Upper lobe of left lung (tissue), 6 donors: Measurements from ENCODE around the gene FYN. TPM values are rescaled to one million over a fixed set of nuclear protein-coding genes. Genes with fewer than 3 reads are reported as not detected.
A peak's percentile ranks its signal among the peaks of the same experiment; 100 is the strongest.

Source experiments
- ATAC-seq, 2 donors: fragments of 200-7000 bp; cut with Tn5 transposase; one replicate each; pipeline ENCODE4 v1.9.1; 2022; ENCODE audit warnings: mild to moderate bottlenecking in 2 of 2, moderate library complexity in 2 of 2; ENCODE audit not compliant: low FRiP score in 2 of 2
- DNase-seq, 2 donors: peaks; one replicate each; pipeline ENCODE4 v3.0.0-alpha.2; 2019 to 2020
- H3K27ac ChIP-seq, 4 donors: fragments of 200-600 bp; sonication (generic); one replicate each; pipeline ENCODE4 v1.5.1; 2016 to 2019
- H3K27me3 ChIP-seq, 4 donors: fragments of 200-600 bp; sonication (generic); one replicate each; pipeline ENCODE4 v1.5.1; 2017 to 2019
- H3K36me3 ChIP-seq, 4 donors: fragments of 200-600 bp; sonication (generic); one replicate each; pipeline ENCODE4 v1.5.1; 2016 to 2019
- H3K4me1 ChIP-seq, 4 donors: fragments of 200-600 bp; sonication (generic); one replicate each; pipeline ENCODE4 v1.5.1; 2018 to 2019
- H3K4me3 ChIP-seq, 4 donors: fragments of 200-600 bp; sonication (generic); one replicate each; pipeline ENCODE4 v1.5.1; 2017 to 2019; ENCODE audit warnings: mild to moderate bottlenecking in 2 of 4, moderate library complexity in 1 of 4
- H3K9me3 ChIP-seq, 4 donors: fragments of 200-600 bp; sonication (generic); one replicate each; pipeline ENCODE4 v1.5.1; 2018 to 2019
- EP300 ChIP-seq, 4 donors: sonication (generic); formaldehyde crosslinking; IDR thresholded peaks; one replicate each; pipeline ENCODE4 v1.5.1; 2017; ENCODE audit warnings: antibody characterized with exemption in 4 of 4, control low read depth in 2 of 4
- POLR2A ChIP-seq, 4 donors: fragments of 450-650 bp; IDR thresholded peaks; one replicate each; pipeline ENCODE4 v1.5.1; 2016 to 2017; ENCODE audit warnings: antibody characterized with exemption in 4 of 4, mild to moderate bottlenecking in 2 of 4
- POLR2AphosphoS5 ChIP-seq, 2 donors: sonication (generic); formaldehyde crosslinking; IDR thresholded peaks; one replicate each; pipeline ENCODE4 v1.5.1; 2017; ENCODE audit warnings: antibody characterized with exemption in 2 of 2
- WGBS, 2 donors: methylation state at CpG; one replicate each; pipeline ENCODE4 v1.1.5; 2017 to 2018; 5-methylcytosine and 5-hydroxymethylcytosine counted together
- total RNA-seq, 6 donors: library from RNA; depleted of rRNA in 4 of 6; stranded (reverse); fragments of >200 nt in 4 of 6; gene quantifications; one replicate each; pipeline versions ENCODE4 v1.1.0 to v1.2.1, GENCODE V29; 2016 to 2021
- TF ChIP-seq, protein P1 (sequence below), 6 experiments: fragments of 450-650 bp in 4 of 6; fragments of 200-600 bp in 2 of 6; sonication (generic) in 2 of 6; IDR thresholded peaks; one replicate each; pipeline ENCODE4 v1.5.1; 2016 to 2019; ENCODE audit warnings: antibody characterized with exemption in 6 of 6
- donor health status: DM: no; HTN: no; CAD: no; lungs with moderate emphysema.
- donor health status: DM: no; HTN: yes; CAD: no; lungs with severe emphysema.

The FYN gene
- total RNA-seq, 6 donors from 2014 or later, result 69.1 to 181 (median 113) TPM

DNA sequence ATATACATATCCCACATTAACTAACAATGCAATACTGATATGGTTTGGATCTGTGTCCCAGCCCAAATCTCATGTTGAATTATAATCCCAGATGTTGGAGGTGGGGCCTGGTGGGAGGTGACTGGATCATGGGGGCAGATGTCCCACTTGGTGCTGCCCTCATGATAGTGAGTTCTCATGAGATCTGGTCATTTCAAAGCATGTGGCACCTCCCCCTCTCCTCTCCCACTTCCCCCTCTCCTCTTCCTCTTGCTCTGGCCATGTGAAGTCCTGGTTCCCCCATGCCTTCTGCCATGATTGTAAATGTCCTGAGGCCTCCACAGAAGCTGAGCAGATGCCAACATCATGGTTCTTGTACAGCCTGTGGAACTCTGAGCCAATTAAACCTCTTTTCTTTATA lies 71.2 kb downstream of the FYN start:
- no peaks in the 10 kb centered on the region for H3K36me3 ChIP-seq
- H3K27me3 ChIP-seq, result no peaks in the 10 kb centered on the region
- peaks cover 32 to 52% (median 41%) of the 10 kb centered on the region in 4 donors for H3K4me1 ChIP-seq
- no peak overlapping the region for H3K4me3 ChIP-seq
- no peaks in the 10 kb centered on the region for H3K9me3 ChIP-seq
- peak overlapping the region in 2 of 4 donors; percentile 75 to 79 for H3K27ac ChIP-seq
- DNase-seq (no peak), ATAC-seq (no peak)
- TF ChIP-seq, protein P1, sequence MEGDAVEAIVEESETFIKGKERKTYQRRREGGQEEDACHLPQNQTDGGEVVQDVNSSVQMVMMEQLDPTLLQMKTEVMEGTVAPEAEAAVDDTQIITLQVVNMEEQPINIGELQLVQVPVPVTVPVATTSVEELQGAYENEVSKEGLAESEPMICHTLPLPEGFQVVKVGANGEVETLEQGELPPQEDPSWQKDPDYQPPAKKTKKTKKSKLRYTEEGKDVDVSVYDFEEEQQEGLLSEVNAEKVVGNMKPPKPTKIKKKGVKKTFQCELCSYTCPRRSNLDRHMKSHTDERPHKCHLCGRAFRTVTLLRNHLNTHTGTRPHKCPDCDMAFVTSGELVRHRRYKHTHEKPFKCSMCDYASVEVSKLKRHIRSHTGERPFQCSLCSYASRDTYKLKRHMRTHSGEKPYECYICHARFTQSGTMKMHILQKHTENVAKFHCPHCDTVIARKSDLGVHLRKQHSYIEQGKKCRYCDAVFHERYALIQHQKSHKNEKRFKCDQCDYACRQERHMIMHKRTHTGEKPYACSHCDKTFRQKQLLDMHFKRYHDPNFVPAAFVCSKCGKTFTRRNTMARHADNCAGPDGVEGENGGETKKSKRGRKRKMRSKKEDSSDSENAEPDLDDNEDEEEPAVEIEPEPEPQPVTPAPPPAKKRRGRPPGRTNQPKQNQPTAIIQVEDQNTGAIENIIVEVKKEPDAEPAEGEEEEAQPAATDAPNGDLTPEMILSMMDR (IDR thresholded peaks at IDR 0.05), result no peak
- TF ChIP-seq POLR2A (IDR thresholded peaks at IDR 0.05) (no peak), POLR2AphosphoS5 (IDR thresholded peaks at IDR 0.05) (no peak), EP300 (IDR thresholded peaks at IDR 0.05) (no peak)

DNA sequence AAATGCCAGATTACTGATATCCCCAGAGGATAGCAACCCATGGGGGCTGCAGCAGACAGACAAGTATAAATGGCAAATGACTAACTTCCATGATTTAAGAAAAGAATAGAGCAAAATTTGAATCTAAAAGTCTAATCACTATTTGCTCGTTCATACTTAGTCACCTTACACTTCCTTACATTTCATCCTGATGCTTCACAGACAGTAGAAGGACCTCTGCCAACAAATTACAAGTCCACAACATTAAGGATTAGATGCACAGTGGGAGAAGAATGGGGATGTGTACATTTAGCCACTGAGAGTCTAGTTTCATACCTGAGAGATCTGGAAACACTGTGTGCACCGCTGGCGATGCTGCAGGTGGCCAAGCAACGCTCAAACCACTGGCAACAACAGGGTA lies 72.4 kb downstream of the FYN start:
- H3K4me1 ChIP-seq, result peaks cover 30 to 44% (median 33%) of the 10 kb centered on the region in 4 donors
- H3K9me3 ChIP-seq, result no peaks in the 10 kb centered on the region
- H3K36me3 ChIP-seq, result no peaks in the 10 kb centered on the region
- no peak overlapping the region for H3K27ac ChIP-seq
- DNase-seq (no peak), ATAC-seq (no peak)
- no peaks in the 10 kb centered on the region for H3K27me3 ChIP-seq
- no peak overlapping the region for H3K4me3 ChIP-seq
- no peak for TF ChIP-seq POLR2AphosphoS5 (IDR thresholded peaks at IDR 0.05)
- TF ChIP-seq EP300 (IDR thresholded peaks at IDR 0.05), result no peak
- TF ChIP-seq POLR2A (IDR thresholded peaks at IDR 0.05), result no peak
- TF ChIP-seq, protein P1 (IDR thresholded peaks at IDR 0.05), result no peak
- WGBS, 2 donors, result 80 to 94% methylated on average over 4 of the region's 4 CpGs

DNA sequence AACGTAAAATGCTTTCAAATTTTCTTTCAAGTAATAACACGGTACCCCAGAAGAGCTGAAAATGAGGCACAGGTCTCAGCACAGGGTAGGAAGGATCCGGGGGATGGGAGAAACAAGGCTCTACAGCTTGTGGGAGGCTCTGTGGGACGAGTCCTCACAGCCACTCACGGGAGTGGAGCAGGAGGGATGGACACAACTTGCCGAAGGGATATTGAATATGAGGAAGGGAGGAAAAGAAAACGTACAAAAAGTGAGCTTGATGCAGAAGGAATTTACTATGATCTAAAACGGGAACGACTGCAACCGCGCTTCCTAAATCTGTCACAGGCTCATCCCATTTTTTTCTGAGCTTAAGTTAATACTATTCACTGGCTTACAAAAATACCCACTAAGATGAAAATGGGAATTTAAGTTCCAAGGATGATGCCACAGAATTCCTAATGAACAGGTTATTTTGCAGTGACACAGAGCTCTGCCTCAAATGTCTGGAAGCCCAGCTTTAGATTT lies 72.9 kb downstream of the FYN start:
- WGBS, 2 donors, result 80 to 84% methylated on average over 11 of the region's 11 CpGs
- DNase-seq (no peak), ATAC-seq (peak in 1 of 2 donors; percentile 30)
- H3K36me3 ChIP-seq, result no peaks in the 10 kb centered on the region
- peaks cover 27 to 42% (median 28%) of the 10 kb centered on the region in 4 donors for H3K4me1 ChIP-seq
- H3K27ac ChIP-seq, result no peak overlapping the region
- no peaks in the 10 kb centered on the region for H3K27me3 ChIP-seq
- no peak overlapping the region for H3K4me3 ChIP-seq
- TF ChIP-seq POLR2A (IDR thresholded peaks at IDR 0.05), result no peak
- TF ChIP-seq EP300 (IDR thresholded peaks at IDR 0.05), result no peak
- no peak for TF ChIP-seq POLR2AphosphoS5 (IDR thresholded peaks at IDR 0.05)
- TF ChIP-seq, protein P1 (IDR thresholded peaks at IDR 0.05), result no peak
- H3K9me3 ChIP-seq, result no peaks in the 10 kb centered on the region

DNA sequence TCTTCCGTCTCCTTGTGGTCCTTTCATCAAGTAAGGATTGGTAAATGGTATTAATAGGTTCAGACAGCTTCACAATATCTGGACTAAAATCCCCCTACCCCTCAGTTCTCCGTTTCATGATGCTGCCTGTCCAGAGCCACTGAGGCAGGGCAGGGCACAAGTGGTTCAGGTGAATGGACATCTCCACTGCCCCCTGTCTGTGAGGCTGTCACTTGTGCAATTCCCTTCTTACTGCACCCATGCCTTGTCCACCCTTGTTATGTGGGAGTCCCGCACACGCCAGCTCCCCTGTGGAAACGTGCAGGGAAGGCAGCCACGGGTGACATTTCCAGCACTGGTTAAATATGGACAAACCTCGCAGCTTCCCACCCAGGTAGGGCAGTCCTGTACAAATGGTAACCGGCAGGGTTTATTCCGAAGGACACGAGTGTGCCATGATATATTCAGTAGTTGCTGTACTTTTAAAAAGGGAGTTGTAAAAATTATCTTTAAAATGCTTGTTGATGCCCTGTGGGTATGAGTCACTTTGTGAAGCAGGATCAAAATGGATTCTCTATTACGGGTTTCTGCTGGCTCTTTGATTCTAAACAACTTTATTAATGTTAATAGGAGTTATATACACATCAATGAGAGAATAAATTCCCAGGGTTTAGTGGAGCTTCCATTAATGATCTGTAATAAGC lies 73.5 kb downstream of the FYN start:
- WGBS, 2 donors, result 88 to 94% methylated on average over 11 of the region's 11 CpGs
- H3K4me1 ChIP-seq, result peaks cover 21 to 37% (median 24%) of the 10 kb centered on the region in 4 donors
- TF ChIP-seq POLR2A (IDR thresholded peaks at IDR 0.05) (no peak), POLR2AphosphoS5 (IDR thresholded peaks at IDR 0.05) (no peak), EP300 (IDR thresholded peaks at IDR 0.05) (no peak)
- TF ChIP-seq, protein P1 (IDR thresholded peaks at IDR 0.05), result no peak
- no peaks in the 10 kb centered on the region for H3K9me3 ChIP-seq
- ATAC-seq (no peak), DNase-seq (no peak)
- H3K36me3 ChIP-seq, result no peaks in the 10 kb centered on the region
- H3K27me3 ChIP-seq, result no peaks in the 10 kb centered on the region
- no peak overlapping the region for H3K4me3 ChIP-seq
- peak overlapping the region in 1 of 4 donors; percentile 31 for H3K27ac ChIP-seq
